ENCODE data around the gene POLR2F. TPM values are rescaled to one million over a fixed set of nuclear protein-coding genes. Genes with fewer than 3 reads are reported as not detected.
"Not testable (repeated sequence)": the region's sequence is repeated elsewhere in the genome, so short reads cannot be mapped to it uniquely, and the experiment has no call there.

POLR2F gene
- total RNA-seq, 1 experiment from 2014 or later: 68.1 TPM

DNA sequence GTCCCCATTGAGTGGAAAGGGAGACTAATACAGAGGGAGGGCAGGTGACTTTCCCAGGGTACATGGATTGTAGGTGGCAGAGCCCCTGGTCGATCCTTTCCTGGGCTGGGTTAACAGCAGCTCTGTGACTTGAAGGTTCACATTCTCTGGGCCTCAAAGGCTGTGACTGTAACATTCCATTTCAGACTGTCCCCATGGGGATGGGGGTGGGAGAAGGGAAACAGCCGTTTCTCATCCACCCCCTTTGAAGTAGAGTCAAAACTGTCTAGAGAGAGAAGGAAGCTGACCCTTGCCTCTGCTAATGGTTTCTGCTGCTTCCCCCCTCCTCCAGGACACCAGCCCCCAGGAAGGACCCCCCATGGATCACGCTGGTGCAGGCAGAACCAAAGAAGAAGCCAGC is 28.2 kb upstream of the POLR2F start:
- no peak for DNase-seq (ENCODE audit: low spot score)

DNA sequence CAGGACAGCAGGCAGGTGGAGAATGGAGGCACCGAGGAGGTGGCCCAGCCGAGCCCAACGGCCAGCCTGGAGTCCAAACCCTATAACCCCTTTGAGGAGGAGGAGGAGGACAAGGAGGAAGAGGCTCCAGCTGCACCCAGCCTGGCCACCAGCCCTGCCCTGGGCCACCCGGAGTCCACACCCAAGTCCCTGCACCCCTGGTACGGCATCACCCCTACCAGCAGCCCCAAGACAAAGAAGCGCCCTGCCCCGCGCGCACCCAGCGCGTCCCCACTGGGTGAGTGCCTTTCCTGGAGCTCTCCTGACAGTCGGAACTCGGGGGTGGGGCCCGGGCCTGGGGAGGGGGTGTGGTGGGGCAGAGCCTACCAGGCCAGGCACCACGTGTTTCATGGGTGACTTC is 27.7 kb upstream of the POLR2F start:
- DNase-seq (ENCODE audit: low spot score): no peak

DNA sequence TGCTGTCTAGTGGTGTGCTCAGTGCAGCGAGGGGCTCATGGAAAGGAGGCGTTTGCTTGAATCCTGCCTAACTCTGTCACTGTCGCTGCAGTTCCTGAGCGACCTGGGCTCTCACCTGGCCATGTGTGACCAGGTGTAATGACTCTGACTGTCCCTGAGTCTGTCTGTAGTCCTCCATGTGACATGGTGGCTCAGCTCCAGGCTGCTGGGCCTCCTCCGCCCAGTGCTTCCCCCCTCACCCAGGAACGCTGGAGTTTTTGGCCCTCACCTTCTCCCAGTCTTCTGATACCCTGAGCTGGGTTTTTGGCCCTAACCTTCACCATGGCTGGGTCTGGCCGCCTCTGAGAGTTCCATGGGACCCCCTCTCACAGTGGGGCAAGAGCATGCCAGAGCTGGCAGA is 27.1 kb upstream of the POLR2F start:
- DNase-seq (ENCODE audit: low spot score): no peak

DNA sequence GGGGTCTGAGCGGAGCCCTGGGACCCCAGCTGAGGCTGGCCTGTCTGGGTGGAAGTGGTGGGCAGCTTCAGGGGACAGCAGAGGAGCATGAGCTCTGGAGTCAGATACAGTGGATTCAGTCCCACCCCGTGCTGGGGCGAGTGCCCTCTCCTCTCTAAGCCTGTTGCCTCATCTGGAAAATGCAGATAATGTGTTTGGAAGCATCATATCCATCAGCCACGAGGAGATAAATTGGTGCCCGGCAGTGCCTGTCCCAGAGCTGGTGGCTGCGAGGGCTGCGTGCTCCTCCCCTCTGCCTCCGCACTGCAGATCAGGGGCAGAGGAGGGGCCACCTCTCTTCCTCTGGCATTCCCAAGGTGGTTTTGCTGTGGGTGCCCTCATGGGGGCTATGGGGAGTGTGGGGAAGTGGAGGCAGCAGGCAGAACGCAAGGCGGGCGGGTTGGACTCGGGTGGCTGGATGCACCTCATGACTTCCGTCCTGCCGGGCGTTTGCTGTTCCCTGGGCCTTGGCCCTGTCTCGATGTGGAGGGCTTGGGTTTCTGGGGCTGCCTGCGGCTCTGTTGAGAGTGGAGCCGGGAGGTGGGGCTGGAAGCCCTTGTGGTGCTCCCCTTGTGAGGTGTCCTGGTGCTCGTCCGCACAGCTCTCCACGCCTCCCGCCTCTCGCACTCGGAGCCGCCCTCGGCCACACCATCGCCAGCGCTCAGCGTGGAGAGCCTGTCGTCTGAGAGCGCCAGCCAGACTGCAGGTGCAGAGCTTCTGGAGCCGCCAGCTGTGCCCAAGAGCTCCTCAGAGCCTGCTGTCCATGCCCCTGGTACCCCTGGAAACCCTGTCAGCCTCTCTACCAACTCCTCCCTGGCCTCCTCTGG is 26.5 kb upstream of the POLR2F start:
- DNase-seq (ENCODE audit: low spot score): no peak

DNA sequence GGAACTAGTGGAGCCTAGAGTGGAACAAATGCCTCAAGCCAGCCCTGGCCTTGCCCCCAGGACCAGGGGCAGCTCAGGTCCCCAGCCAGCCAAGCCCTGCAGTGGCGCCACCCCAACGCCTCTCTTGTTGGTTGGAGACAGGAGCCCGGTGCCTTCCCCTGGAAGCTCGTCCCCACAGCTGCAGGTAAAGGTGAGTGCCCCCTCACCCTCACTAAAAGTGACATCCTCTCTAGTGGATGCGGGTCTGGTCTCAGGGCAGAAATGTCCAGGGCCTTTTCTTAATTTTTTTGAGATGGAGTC is 25.9 kb upstream of the POLR2F start:
- no peak for DNase-seq (ENCODE audit: low spot score)

DNA sequence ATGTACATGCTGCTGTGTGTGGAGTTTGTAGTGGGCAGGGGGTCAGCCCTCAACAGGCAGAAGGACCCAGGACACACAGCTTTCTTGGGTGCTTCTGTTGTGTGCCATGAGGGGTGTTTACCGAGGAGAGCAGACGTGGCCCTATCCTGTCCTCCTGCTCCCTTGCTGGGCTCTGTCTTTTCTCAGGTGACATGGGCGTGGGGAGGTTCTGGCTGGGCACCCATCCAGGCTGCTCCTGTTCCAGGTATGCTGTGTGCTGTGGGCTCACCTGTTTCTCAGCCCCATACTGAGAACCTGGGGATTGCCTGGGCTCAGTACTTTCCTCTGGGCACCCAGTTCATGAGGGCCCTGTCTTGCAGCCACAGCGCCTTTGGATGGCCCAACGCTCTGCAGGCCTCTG is 24.1 kb upstream of the POLR2F start:
- DNase-seq (ENCODE audit: low spot score): no peak

DNA sequence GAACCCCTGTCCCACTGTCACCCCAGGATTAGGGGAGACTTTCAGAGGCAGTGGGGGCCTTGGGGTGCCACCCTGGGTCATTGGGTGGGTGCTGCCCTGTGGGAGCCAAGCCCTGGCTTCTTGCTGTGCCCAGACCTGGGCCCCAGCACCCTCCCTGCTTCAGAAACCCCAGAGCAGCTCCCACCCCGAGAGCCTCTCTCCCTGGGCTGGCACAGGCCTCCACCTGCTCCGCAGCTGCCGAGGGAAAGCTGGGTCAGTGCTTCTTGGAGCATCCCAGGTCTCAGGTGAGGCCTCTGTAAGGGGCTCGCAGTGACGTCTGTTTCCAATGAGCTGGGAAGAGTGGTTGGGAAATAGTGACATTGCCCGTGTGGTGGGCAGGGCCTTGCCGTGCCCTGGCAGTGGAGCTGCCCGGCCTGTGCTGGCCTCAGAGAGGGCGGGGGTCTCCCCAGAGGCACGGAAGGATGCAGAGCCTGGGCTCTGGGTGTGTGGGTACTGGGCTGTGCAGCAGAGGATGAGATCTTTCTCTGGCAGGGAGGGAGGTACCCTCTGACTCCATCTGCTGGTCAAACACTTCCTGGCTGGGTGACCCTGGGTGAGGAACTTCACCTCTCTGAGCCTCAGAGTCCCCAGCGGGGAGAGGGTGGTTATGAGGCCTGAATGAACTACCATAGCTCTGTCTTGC is 23.1 kb upstream of the POLR2F start:
- peak; percentile 18 for DNase-seq (ENCODE audit: low spot score)

DNA sequence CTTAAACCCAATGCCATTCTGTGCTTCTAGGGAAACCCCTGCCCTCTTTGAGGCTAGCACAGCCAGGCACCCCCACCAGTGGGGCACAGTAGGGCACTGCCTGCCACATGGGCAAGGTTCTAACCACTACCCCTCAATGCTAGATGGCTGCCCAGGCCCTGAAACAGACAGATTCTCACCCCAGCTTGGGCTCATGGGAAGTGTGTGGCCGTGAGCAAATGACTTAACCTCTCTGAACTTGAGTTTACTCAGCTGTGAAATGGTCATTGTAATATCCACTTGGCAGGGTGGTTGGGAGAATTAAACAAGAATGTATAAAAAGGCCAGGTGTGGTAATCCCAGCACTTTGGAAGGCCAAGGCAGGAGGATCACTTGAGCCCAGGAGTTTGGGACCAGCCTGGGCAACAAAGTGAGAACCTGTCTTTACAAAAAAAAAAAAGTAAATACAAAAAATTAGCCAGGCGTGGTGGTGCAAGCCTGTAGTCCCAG is 22.5 kb upstream of the POLR2F start:
- DNase-seq (ENCODE audit: low spot score): no peak

DNA sequence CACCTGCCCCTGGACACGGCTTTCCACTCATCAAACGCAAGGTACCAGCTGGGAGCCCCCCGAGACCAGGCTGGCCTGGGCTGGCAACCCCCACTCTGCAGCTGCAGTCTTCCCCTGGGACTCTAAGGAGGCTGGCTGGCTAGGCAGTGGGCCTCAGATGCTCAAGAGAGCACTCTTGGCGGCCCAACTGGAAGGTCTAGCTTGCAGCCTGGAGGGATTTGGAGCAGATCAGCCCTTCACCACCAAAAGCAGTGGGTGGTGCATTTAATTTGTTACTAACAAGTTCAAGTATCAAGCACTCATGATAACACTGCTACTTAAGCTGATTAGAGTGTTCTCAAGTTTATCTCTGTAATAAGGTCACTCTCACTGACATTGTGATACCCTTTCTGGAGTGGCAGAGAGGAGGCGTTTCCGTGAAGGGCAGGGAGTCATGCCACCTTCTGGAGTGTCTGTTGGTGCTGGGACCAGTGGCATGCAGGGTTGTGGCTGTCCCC is 21.6 kb upstream of the POLR2F start:
- no peak for DNase-seq (ENCODE audit: low spot score)

DNA sequence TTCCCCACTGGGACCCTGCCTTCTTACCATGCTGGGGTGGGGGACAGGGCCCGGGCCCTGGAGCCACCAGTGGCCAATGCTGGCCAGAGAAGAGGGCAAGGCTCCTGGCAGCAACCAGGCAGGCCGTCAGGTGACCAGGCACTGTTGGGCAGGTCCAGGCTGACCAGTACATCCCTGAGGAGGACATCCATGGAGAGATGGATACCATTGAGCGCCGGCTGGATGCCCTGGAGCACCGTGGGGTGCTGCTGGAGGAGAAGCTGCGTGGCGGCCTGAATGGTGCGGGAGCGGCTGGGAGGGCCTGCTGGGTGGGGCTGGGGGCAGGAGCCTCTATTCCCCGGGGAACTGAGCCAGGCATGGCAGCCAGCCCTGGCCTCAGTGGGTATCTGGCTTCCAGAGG is 21.1 kb upstream of the POLR2F start:
- no peak for DNase-seq (ENCODE audit: low spot score)

DNA sequence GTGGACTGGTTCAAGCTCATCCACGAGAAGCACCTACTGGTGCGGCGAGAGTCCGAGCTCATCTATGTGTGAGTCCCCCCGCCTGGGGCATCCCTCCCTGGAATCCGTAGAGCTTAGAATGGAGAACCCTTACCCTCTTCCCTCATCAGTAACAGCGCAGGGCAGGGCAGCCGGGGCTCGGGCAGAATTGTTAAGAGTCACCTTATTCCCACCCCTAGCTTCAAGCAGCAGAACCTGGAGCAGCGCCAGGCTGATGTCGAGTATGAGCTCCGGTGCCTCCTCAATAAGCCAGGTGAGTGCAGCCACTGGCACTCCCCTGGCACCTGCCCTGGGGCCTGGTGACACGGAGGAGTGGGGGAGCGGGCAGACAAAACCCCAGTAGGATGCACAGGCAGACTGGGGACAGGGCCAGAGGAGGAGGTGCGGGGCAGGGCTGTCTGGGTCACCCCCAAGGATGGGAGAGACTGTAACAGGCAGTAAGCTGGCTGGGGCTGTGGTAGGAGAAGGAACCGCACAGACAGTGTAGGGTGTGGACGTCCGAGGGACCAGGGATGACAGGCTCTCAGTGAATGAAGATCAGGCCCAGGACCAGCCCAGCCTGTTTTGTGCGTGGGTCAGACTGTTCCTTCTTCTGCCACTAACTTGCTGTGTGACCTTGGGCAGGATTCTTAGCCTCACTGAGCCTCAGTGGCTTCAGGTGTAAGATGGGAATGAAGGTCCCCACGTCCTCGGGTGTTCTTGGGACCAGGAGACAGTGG is 20.5 kb upstream of the POLR2F start:
- no peak for DNase-seq (ENCODE audit: low spot score)

DNA sequence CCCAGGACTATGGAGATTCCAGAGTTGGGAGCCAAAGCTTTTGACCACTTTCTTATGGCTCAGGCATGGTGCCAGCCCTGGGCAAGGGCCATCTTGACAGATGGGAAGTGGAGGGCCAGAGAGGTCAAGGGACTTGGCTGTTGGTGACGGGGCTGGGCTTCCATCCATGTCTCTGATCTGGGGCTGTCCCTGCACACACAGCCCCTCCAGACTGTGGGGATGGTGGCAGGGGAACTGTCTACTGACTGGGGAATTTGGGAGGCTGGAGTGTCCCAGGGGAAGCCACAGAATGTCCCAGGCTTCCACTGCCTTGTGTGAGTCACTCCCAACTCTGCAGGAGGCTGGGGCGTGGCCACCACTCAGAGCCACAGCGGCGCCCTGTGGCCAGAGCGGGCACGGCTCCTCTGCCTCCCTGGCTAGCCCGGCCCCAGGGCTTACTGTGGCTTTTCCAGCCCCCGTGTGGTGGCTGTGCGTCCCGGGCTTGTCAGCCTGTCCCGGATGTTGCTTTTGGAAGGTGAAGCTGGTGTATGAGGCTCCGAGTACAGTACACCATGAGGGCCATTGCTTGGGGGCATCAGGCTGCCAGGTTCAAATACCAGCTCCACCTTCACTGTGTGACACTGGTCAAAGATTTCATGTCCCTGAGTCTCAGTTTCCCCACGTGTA is 19.7 kb upstream of the POLR2F start:
- peak; percentile 87 for DNase-seq (ENCODE audit: low spot score)

DNA sequence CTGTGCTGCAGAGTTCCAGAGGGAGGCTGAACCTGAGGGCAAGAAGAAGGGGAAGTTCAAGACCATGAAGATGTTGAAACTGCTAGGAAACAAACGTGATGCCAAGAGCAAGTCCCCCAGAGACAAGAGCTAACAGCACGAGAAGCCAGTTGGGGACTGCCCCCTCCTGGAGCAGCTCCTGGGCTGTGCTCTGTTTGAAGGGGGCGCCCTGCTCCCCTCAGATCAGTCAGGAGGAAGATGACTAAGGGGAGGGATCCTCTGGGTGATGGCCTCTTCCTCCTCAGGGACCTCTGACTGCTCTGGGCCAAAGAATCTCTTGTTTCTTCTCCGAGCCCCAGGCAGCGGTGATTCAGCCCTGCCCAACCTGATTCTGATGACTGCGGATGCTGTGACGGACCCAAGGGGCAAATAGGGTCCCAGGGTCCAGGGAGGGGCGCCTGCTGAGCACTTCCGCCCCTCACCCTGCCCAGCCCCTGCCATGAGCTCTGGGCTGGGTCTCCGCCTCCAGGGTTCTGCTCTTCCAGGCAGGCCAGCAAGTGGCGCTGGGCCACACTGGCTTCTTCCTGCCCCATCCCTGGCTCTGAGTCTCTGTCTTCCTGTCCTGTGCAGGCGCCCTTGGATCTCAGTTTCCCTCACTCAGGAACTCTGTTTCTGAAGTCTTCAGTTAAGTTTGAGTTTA is 12.7 kb upstream of the POLR2F start:
- DNase-seq (ENCODE audit: low spot score): no peak

DNA sequence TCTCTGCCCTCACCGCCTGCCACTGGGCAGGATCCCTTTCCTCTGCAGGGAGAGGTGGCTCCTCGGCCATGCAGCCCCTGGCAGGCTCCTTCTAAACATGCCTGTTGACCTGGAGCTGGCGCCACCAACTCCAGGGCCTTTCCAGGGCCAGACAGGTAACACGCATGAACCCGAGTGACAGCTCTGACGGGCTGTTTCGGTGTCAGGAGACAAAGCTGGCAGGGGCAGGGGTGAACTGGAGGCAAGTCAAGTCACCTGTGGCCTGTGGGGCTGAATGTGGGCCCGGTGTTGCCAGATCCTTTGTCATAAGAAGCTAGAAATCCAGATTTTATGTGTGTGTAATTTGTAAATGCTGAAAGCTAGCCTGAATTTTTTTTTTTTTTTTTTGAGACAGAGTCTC is 11.4 kb upstream of the POLR2F start:
- no peak for DNase-seq (ENCODE audit: low spot score)

DNA sequence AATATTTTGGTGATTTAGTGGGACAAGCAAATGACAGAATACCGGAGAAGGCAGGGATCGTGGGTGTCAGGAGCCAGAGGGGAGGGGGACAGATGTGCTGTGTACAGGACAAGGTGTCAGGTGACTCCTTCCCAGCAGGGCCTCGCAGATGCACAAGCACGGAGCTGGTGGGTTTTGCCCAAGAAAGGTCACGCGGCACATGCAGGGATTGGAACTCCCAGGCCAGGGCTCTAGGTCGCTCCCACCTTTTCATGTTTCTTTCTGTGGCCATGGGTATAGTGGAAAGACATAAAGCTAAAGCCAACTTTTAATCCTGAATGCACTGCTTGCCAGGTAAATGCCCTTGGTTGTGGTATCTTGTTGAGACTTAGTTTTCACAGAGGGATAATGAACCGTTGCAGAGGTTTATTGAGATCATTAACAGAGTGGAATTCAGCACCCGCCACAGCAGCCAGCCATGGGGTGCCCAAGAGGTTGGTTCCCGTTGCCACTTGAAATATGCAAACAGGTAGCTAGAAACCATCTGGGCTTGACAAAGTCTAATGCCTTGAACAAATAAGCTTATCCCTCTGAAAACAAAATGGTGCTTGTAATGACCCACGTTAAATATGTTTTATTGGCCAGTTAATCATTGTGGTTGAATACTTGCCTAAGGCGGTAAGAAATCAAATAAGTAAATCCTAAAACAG is 10.2 kb upstream of the POLR2F start:
- DNase-seq (ENCODE audit: low spot score): no peak

DNA sequence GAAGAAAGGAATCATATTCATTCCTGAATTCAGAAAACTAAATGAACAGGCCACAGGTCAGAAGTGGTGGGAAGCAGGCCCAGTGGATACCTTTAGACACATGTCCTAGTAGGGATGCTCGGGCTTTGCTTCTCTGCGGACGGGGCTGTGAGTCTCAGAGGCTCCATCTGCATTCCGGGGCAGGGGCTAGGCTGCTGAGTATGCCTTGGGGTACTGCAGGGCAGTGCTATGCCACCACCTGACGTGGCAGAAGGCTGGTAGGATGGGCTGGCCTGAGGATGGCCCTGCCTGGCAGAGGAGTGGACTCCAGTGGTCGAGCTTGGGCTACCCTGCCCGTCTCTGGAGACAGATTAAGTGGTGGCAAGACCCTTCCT is 9.7 kb upstream of the POLR2F start:
- no peak for DNase-seq (ENCODE audit: low spot score)

DNA sequence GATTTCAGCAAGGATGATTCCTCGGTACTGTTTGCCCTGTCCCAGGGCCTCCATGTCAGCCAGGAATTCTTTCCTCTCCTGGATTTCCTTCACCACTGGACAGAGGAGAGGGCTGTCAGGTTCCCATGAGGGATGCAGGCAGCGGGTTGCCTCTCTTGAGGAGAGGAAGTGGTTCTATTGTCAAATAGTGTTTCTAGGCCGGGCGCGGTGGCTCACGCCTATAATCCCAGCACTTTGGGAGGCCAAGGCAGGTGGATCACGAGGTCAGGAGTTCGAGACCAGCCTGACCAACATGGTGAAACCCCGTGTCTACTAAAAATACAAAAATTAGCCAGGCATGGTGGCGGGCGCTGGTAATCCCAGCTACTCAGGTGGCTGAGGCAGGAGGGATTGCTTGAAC is 9.1 kb upstream of the POLR2F start:
- not testable (repeated sequence) for DNase-seq (ENCODE audit: low spot score)

DNA sequence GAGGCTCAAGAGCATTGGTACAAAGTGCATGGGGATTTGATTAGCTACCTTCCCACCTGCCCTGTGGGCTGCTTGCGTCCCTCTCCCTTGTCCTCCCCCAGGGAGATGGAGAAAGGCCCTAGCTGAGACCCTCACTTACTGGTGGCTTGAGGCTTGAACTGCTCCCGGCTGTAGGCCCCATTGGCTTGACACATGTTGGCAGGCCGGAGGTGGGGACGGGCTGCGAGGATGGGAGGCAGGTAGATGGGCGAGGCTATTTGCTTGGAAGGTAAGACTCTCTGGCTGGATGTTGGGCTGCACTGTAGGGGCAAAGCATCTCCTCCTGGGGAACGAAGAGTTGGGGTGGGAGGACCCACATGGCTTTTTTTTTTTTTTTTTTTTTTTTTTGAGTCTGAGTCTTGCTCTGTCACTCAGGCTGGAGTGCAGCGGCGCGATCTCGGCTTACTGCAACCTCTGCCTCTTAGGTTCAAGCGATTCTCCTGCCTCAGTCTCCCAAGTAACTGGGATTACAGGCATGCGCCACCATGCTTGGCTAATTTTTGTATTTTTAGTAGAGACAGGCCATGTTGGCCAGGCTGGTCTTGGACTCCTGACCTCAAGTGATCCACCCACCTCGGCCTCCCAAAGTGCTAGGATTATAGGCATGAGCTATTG is 6.2 kb upstream of the POLR2F start:
- DNase-seq (ENCODE audit: low spot score): not testable (repeated sequence)

DNA sequence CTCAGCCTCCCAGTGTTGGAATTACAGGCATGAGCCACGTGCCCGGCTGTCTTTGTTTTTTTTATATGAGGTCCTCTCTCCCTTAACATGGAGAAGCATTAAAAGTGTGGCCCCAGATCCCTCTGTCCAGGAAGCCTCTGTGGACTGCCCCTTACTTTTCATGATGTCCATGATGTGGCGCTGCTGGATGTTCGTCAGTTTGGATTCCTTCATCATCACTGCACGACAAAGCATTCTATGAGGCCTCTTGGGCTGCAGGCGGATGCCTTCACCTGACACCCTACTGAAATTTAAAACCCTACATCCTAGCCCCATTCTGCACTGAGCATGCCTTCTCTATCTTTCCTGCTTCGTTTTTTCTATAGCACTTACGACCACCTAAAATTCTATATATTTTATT is 2.2 kb upstream of the POLR2F start:
- DNase-seq (ENCODE audit: low spot score): no peak

DNA sequence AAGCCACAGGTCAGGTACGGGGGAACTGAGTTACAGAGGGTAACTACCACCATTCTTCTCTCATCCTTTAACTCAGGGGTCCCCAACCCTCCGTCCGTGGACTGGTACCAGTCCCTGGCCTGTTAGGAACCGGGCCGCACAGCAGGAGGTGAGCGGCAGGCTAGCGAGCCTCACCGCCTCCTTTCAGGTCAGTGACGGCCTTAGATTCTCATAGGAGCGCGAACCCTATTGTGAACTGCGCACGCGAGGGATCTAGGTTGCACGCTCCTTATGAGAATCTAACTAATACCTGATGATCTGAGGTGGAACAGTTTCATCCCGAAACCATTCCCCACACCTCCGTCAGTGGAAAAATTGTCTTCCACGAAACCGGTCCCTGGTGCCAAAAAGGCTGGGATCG is 870 bp upstream of the POLR2F start:
- DNase-seq (ENCODE audit: low spot score): not testable (repeated sequence)

Data from A172 (cell line).